HG02943 (cell line): Measurements from ENCODE around the gene LYAR.

Source experiments
- ATAC-seq: cut with Tn5 transposase; IDR thresholded peaks from one replicate; pipeline ENCODE4 v1.9.1; 2021; ENCODE audit warnings: mild to moderate bottlenecking, low read depth, moderate library complexity; ENCODE audit not compliant: unreplicated experiment

The LYAR gene, protein sequence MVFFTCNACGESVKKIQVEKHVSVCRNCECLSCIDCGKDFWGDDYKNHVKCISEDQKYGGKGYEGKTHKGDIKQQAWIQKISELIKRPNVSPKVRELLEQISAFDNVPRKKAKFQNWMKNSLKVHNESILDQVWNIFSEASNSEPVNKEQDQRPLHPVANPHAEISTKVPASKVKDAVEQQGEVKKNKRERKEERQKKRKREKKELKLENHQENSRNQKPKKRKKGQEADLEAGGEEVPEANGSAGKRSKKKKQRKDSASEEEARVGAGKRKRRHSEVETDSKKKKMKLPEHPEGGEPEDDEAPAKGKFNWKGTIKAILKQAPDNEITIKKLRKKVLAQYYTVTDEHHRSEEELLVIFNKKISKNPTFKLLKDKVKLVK

GRCh38 chr4:4289941-4290850 lies at the start of gene LYAR, which contains the start of gene ZBTB49:
LYAR (minus strand) TSS chr4:4290154; CDS start chr4:4283742, 6,412 bp downstream.
ZBTB49 (plus strand) TSS chr4:4290251; CDS start chr4:4299946, 9,695 bp downstream.
- ATAC-seq: peak; percentile 77

DNA sequence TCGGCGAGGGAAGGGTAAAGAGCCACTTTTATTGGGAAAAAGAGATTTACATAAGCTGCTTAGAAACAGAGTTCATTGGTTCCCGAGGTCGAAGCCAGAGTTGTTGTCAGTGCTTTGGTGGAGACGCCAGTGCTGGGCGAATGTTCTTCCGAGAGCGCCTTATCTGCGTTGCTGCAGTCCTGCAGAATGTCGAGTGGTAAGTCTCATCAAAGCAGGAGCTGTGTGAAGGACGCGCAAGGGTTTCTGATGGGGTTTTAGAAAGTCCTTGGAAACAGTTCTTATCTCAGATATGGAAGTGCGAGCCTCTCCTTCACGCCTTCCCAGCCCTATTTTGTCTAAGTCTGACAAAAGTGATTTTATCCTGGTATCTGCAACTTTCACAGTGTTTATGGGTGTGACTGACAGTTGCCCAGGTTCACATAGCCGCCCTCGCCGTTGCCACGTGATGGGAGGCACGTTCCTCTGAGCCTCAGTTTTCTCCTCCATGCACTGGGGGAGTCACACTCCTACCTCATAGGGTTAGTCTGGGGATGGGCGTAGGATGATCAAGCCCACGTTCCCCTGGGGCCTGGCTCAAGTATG lies 49.6 kb upstream of the LYAR start:
- ATAC-seq: no peak

GRCh38 chr4:4338210-4339001 lies 48.5 kb upstream of the LYAR start:
- ATAC-seq: no peak

DNA sequence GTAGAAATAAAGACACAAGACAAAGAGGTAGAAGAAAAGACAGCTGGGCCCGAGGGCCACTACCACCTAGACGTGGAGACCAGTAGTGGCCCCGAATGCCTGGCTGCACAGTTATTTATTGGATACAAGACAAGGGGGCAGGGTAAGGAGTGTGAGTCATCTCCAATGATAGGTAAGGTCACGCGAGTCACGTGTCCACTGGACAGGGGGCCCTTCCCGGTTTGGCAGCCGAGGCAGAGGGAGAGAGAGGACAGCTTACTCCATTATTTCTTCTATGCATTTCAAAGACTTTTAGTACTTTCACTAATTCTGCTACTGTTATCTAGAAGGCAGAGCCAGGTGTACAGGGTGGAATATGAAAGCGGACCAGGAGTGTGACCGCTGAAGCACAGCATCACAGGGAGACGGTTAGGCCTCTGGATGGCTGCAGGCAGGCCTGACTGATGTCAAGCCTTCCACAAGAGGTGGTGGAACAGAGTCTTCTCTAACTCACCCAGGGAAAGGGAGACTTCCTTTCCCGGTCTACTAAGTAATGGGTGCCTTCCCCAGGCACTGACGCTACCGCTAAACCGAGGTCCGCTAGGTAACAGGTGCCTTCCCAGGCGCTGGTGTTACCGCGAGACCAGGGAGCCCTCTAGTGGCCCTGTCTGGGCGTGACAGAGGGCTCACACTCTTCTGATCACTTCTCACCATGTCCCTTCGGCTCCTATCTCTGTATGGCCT lies 45.0 kb upstream of the LYAR start:
- ATAC-seq: peak; percentile 85

DNA sequence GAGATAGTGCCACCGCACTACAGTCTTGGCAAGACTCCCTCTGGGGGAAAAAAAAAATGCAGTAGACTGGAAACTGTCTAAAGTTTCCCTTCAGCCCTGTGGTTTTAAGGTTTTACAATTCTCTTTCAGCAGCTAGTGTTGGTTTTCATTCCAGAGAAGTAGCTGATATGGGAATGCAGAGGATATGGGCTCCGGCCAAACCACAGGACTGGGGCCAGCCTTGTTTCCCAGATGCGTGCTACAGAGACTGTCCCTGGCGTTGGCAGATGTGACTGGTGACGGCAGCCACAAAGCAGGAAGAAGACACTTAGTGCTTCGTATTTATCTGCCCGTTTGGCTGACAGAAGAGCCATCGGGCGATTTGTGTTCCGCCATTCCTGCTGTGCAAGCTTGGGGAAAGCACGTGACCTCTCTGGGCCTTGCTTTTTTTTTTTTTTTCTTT lies 43.3 kb upstream of the LYAR start:
- ATAC-seq: no peak

DNA sequence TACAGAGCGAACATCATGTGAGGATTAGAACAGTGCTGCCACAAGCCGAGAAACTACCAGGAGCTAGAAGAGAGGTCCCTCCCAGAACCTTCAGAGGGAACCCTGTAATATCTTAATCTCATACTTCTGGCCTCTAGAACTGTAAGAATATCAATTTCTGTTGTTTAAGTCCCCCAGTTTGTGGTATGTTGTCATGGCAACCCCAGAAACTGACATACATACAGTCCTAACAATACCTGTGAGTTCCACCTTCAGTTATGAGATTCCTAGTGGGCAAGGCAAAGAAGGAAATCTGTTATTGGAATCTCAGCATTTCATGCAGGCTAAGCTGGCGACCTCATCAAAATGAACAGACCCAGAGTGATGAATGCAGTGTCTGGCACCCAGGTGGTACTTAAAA lies 42.6 kb upstream of the LYAR start:
- no peak for ATAC-seq

- no peak for ATAC-seq
Observed at GRCh38 chr4:4330794-4331193, 40.8 kb upstream of the LYAR start.

DNA sequence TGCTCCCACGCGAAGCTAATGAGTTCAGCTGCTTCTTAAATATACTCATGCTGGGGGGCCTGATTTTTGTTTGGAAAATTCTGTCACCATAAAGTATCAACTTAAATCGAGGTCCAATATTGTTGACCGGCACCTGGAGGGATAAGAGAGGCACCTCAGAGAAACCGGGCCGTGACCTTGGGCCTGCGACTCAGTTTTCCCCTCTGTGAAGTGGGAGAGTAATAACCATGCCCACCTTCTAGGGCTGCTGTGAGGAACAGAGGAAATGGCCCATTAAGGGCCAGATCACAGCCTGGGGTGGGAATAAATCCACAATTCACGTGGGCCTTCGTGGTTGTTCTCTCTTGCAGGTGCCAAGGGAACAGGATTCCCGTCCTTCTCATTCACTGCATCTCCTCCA lies 39.5 kb upstream of the LYAR start:
- no peak for ATAC-seq

DNA sequence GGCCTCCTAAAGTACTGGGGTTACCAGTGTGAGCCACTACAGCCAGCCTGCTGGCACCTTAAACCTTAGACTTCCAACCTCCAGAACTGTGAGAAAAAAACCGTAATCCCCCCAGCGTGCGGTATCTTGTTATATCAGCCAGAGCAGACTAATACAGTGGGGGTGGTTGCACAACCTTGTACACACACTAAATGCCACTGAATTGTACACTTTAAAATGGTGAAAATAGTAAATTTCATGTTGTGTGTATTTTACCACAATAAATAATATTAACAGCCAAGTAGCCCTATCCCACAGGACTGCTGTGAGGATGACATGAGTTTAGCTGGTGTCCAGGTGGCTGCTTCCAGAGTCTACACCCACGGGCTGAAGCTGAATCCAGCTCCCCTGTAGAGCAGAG lies 38.9 kb upstream of the LYAR start:
- no peak for ATAC-seq

- no peak for ATAC-seq
Observed at GRCh38 chr4:4328206-4328605, 38.3 kb upstream of the LYAR start.

DNA sequence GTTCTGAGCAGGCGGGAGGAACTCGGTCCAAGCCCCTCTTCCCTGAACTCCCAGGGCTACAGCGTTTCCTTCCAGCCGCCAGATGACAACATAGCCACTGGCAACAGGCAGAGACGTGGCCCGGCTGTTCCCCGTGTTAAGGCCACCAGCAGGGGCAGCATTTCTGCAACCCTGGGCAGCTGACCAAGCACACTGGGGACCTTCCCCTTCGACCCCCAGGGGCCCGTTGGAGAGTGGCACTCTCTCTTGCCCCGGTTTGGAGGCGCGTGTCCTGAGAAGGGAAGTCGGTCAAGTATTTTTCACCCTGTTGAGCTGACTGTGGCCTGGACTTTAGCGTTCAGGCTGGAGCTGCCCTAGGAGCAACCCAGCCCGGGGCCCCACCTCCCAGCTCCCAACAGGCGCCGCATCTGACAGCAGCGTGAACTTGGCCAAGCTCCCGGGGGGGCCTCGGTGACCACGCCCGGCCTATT lies 37.7 kb upstream of the LYAR start:
- no peak for ATAC-seq

DNA sequence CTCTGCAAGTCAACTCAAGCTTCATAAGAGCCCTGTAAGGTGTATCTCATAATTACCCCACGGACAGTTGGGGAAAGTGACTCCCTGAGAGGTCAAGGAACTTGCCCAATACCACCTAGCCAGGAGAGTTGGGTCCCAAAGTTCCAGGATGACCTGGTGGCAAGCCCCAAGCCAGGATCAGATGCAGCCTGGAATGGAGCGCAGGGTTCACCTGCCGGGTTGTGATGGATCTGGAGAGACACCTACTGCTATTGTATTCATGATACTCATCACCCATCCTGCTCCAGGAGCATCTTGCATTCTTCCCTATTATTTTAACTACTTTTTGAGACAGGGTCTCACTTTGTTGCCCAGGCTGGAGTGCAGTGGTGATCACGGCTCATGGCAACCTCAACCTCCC lies 36.2 kb upstream of the LYAR start:
- ATAC-seq: no peak

- no peak for ATAC-seq
Observed at GRCh38 chr4:4325321-4325720, 35.4 kb upstream of the LYAR start.

GRCh38 chr4:4323705-4324534 lies 34.0 kb upstream of the LYAR start:
- ATAC-seq: no peak

GRCh38 chr4:4321951-4322688 lies 32.2 kb upstream of the LYAR start:
- no peak for ATAC-seq

DNA sequence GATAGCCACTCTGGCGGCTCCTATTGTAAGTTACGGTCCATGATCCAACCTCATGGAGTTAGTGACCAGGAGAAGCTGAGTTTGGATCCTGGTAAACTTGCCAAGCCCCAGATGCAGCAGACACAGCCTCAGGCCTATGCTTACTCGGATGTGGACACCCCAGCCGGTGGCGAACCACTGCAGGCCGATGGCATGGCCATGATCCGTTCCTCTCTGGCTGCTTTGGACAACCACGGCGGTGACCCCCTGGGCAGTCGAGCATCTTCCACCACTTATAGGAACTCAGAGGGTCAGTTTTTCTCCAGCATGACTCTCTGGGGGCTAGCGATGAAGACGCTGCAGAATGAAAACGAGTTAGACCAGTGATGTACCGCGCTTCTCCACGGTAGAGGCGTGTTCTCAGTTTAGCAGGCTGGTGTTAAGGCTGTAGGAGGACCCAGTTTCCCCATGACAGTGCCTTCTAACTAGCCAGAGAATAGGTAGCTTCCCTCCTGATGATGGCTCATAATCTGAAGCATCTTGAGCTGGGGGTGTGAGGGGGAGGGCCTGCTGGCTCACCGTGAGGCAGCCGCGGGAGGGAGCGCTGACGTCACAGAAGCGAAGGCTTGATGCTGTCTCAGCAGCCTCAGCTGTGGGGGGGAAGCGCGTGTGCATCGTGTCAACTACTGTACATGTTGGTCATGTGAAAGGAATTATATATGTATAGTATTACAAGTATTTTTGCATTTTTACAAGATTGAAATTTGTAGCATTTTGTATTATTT lies 31.2 kb upstream of the LYAR start:
- no peak for ATAC-seq

DNA sequence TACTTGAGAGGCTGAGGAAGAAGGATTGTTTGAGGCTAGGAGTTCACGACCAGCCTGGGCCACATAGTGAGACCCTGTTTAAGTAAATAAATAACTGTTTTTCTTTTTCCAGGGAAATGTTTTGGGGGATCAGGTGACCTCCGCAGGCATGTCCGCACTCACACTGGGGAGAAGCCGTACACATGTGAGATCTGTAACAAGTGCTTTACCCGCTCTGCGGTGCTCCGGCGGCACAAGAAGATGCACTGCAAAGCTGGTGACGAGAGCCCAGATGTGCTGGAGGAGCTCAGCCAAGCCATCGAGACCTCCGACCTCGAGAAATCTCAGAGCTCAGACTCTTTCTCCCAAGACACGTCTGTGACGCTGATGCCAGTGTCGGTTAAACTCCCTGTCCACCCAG lies 30.6 kb upstream of the LYAR start:
- no peak for ATAC-seq
